H1 (cell line): Measurements from ENCODE around the gene RIMBP2. TPM values are rescaled to one million over a fixed set of nuclear protein-coding genes. Genes with fewer than 3 reads are reported as not detected.

Experiments used
- CTCF ChIA-PET: fragments of 300-600 bp; sonication (Branson Sonifier 250); formaldehyde crosslinking; loops from one replicate; lab custom pipeline; 2021; ENCODE audit not compliant: partially characterized antibody; lab: Charles Lee
- POLR2A ChIA-PET: fragments of 300-600 bp; sonication (Branson Sonifier 250); formaldehyde crosslinking; loops from one replicate; lab custom pipeline; 2021; ENCODE audit warnings: inconsistent platforms; ENCODE audit not compliant: partially characterized antibody; lab: Charles Lee
- DNase-seq, 2 experiments: peaks; one replicate each; pipeline versions ENCODE4 v3.0.0 to v3.0.0-alpha.2; 2010 to 2022; ENCODE audit warnings: low spot score in 2 of 2, low read depth in 1 of 2, mixed read lengths in 1 of 2
- FAIRE-seq: peaks from 2 replicates; lab custom pipeline; 2011; peaks lifted over from hg19 to GRCh38; lab: Jason Lieb, UNC
- H2AFZ ChIP-seq: 2 replicates; pipeline ENCODE4 v1.8.1; 2012; ENCODE audit warnings: low read length, inconsistent platforms
- H2AK5ac ChIP-seq: 2 replicates; pipeline ENCODE4 v1.6.1; 2013; ENCODE audit warnings: low read depth, low read length
- H2BK120ac ChIP-seq: replicated peaks from 2 replicates; pipeline ENCODE3; 2013; ENCODE audit warnings: low read depth, low read length, inconsistent platforms
- H2BK12ac ChIP-seq: 2 replicates; pipeline ENCODE4 v1.6.1; 2013; ENCODE audit warnings: low read depth, low read length
- H2BK15ac ChIP-seq: 2 replicates; pipeline ENCODE4 v1.6.1; 2013; ENCODE audit warnings: low read length
- H2BK20ac ChIP-seq: 2 replicates; pipeline ENCODE4 v1.6.1; 2013; ENCODE audit warnings: low read length
- H2BK5ac ChIP-seq: 2 replicates; pipeline ENCODE4 v1.6.1; 2013; ENCODE audit warnings: low read depth, low read length
- H3K14ac ChIP-seq: 2 replicates; pipeline ENCODE4 v1.6.1; 2013; ENCODE audit warnings: inconsistent platforms; ENCODE audit not compliant: insufficient read length
- H3K18ac ChIP-seq: 2 replicates; pipeline ENCODE4 v1.6.1; 2013; ENCODE audit warnings: low read length; ENCODE audit errors: extremely low read depth
- H3K23ac ChIP-seq: 2 replicates; pipeline ENCODE4 v1.6.1; 2013; ENCODE audit warnings: inconsistent platforms; ENCODE audit not compliant: insufficient read length
- H3K23me2 ChIP-seq: 2 replicates; pipeline ENCODE4 v1.6.1; 2013; ENCODE audit warnings: low read depth, low read length
- H3K27ac ChIP-seq: 2 replicates; pipeline ENCODE4 v1.6.1; 2011; ENCODE audit warnings: low read depth, low read length, inconsistent platforms
- H3K27me3 ChIP-seq, 4 experiments: replicated peaks in 1 of 4; 1 replicate in 1 of 4; 2 replicates in 3 of 4; pipeline versions ENCODE4 v1.6.1 to v1.8.1; 2011 to 2013; ENCODE audit warnings: low read length in 3 of 4, mild to moderate bottlenecking in 3 of 4, inconsistent platforms in 2 of 4, mixed read lengths in 2 of 4, moderate library complexity in 1 of 4; ENCODE audit not compliant: control insufficient read depth in 3 of 4, insufficient read depth in 3 of 4; ENCODE audit errors: extremely low read depth in 1 of 4
- H3K36me3 ChIP-seq, 4 experiments: 2 replicates each; pipeline versions ENCODE4 v1.6.1 to v1.8.1; 2011 to 2013; ENCODE audit warnings: mild to moderate bottlenecking in 4 of 4, low read length in 3 of 4, moderate library complexity in 2 of 4, control low read depth in 1 of 4, inconsistent platforms in 1 of 4; ENCODE audit not compliant: insufficient read depth in 4 of 4, control insufficient read depth in 2 of 4
- H3K4ac ChIP-seq: replicated peaks from 2 replicates; pipeline ENCODE3; 2013; ENCODE audit warnings: low read length, low read depth, mixed read lengths, inconsistent platforms; ENCODE audit not compliant: insufficient read length
- H3K4me1 ChIP-seq, 4 experiments: replicated peaks in 1 of 4; 1 replicate in 1 of 4; 2 replicates in 3 of 4; pipeline versions ENCODE4 v1.6.1 to v1.8.1; 2011 to 2013; ENCODE audit warnings: low read length in 3 of 4, inconsistent platforms in 2 of 4, mixed read lengths in 1 of 4; ENCODE audit not compliant: insufficient read depth in 4 of 4, control insufficient read depth in 3 of 4
- H3K4me2 ChIP-seq, 2 experiments: 2 replicates each; pipeline versions ENCODE4 v1.6.1 to v1.8.1; 2011 to 2013; ENCODE audit warnings: low read depth in 2 of 2, low read length in 2 of 2, control low read depth in 1 of 2, inconsistent platforms in 1 of 2, mild to moderate bottlenecking in 1 of 2; ENCODE audit not compliant: insufficient read depth in 1 of 2
- H3K4me3 ChIP-seq, 4 experiments: fragments of 200-600, 300-600 bp in 1 of 4; sonication (generic), shearing (Covaris generic), sonication (Bioruptor Twin) in 1 of 4; 2 replicates each; pipeline versions ENCODE4 v1.5.1 to v1.8.1; 2011 to 2016; ENCODE audit warnings: low read length in 4 of 4, low read depth in 3 of 4, control low read depth in 2 of 4, inconsistent platforms in 2 of 4, mild to moderate bottlenecking in 2 of 4, mixed read lengths in 1 of 4, moderate library complexity in 1 of 4; ENCODE audit not compliant: insufficient read depth in 2 of 4; ENCODE audit errors: extremely low read depth in 1 of 4
- H3K56ac ChIP-seq: replicated peaks from 2 replicates; pipeline ENCODE3; 2013; ENCODE audit warnings: low read depth, mild to moderate bottlenecking, mixed read lengths, low read length, inconsistent platforms; ENCODE audit not compliant: insufficient read length
- H3K79me1 ChIP-seq: 2 replicates; pipeline ENCODE4 v1.6.1; 2013; ENCODE audit warnings: low read depth, low read length, control low read depth
- H3K79me2 ChIP-seq, 2 experiments: 2 replicates each; pipeline versions ENCODE4 v1.6.1 to v1.8.1; 2012 to 2013; ENCODE audit warnings: low read length in 2 of 2, mild to moderate bottlenecking in 2 of 2, inconsistent platforms in 1 of 2; ENCODE audit not compliant: insufficient read depth in 2 of 2, control insufficient read depth in 1 of 2
- H3K9ac ChIP-seq, 4 experiments: replicated peaks in 1 of 4; 1 replicate in 1 of 4; 2 replicates in 3 of 4; pipeline versions ENCODE4 v1.6.1 to v1.8.1; 2011 to 2013; ENCODE audit warnings: low read depth in 3 of 4, low read length in 3 of 4, control low read depth in 2 of 4, mild to moderate bottlenecking in 2 of 4, moderate library complexity in 2 of 4, inconsistent platforms in 1 of 4; ENCODE audit errors: extremely low read depth in 1 of 4
- H3K9me3 ChIP-seq, 2 experiments: 2 replicates each; pipeline versions ENCODE4 v1.6.1 to v1.8.1; 2012 to 2013; ENCODE audit warnings: mild to moderate bottlenecking in 2 of 2, moderate library complexity in 2 of 2, control low read depth in 1 of 2, inconsistent platforms in 1 of 2, low read depth in 1 of 2, low read length in 1 of 2, mixed read lengths in 1 of 2; ENCODE audit not compliant: insufficient read depth in 2 of 2
- H4K20me1 ChIP-seq, 2 experiments: replicated peaks in 1 of 2; 2 replicates each; pipeline versions ENCODE3 to v1.8.1; 2011 to 2013; ENCODE audit warnings: inconsistent platforms in 2 of 2, low read length in 2 of 2, mild to moderate bottlenecking in 1 of 2; ENCODE audit not compliant: insufficient read depth in 2 of 2, control insufficient read depth in 1 of 2
- H4K5ac ChIP-seq: 2 replicates; pipeline ENCODE4 v1.6.1; 2013; ENCODE audit warnings: low read length, low read depth, mixed read lengths, inconsistent platforms; ENCODE audit not compliant: insufficient read length
- H4K8ac ChIP-seq: 2 replicates; pipeline ENCODE4 v1.8.0; 2013; ENCODE audit warnings: mild to moderate bottlenecking, moderate library complexity, low read length, inconsistent platforms; ENCODE audit not compliant: insufficient read depth; ENCODE audit errors: extremely low read depth
- H4K91ac ChIP-seq: replicated peaks from 2 replicates; pipeline ENCODE3; 2013; ENCODE audit warnings: low read length, mixed read lengths, inconsistent platforms; ENCODE audit not compliant: insufficient read length
- FOSL1 ChIP-seq: IDR thresholded peaks from 2 replicates; pipeline ENCODE4 v1.6.1; 2011; ENCODE audit warnings: mild to moderate bottlenecking, low read depth, low read length, moderate library complexity; ENCODE audit not compliant: insufficient read depth
- WGBS, 2 experiments: shearing (Covaris generic) in 1 of 2; methylation state at CpG; one replicate each; pipeline versions ENCODE4 v1.1.6 to v1.1.7; 2013 to 2015; ENCODE audit warnings: low lambda C conversion rate in 2 of 2, mixed read lengths in 2 of 2, inconsistent platforms in 1 of 2, low coverage in 1 of 2, missing lambda C conversion rate in 1 of 2; ENCODE audit not compliant: insufficient replicate concordance in 2 of 2, insufficient coverage in 1 of 2, insufficient read length in 1 of 2; ENCODE audit errors: extremely low coverage in 1 of 2, missing lambda C conversion rate in 1 of 2; 5-methylcytosine and 5-hydroxymethylcytosine counted together
- polyA plus RNA-seq, 7 experiments: library from polyadenylated mRNA; depleted of rRNA in 3 of 7; stranded (reverse) in 5 of 7; unstranded in 2 of 7; fragments of >200 nt in 5 of 7; fragments of 200-250 nt in 2 of 7; gene quantifications; 1 replicate in 5 of 7; 2 replicates in 1 of 7; 4 replicates in 1 of 7; pipeline versions ENCODE4 v1.2.1 to v1.2.3, GENCODE V29; 2011 to 2013; ENCODE audit warnings: missing spikeins in 2 of 7, mixed read lengths in 2 of 7
- total RNA-seq: library from RNA; stranded (reverse); fragmentation: NEBNext Ultra II Directional; extraction: Animal tissue kit (Norgen Biotek cat#: 25700); gene quantifications from 2 replicates; pipeline ENCODE4 v1.2.1, GENCODE V29; 2021

RIMBP2 gene
- total and polyA plus RNA-seq, 2 of the 8 experiments (the other 6 are each of a cell fraction or from before 2014, with no cell fraction given): 0.18 to 0.65 TPM

- H3K27me3 ChIP-seq: peaks cover 27 to 37% (median 34%) of the 10 kb centered on the region in 4 experiments
- H3K23ac ChIP-seq: no peak overlapping the region
- no peak overlapping the region for H4K5ac ChIP-seq
- peaks cover 11% of the 10 kb centered on the region; the same call in 1 of the 2 replicates for H3K23me2 ChIP-seq
- peak in 1 of 2 experiments; percentile 34 for DNase-seq
- no peak overlapping the region for H3K56ac ChIP-seq
- H2AK5ac ChIP-seq: no peak overlapping the region
- no peak overlapping the region for H2AFZ ChIP-seq
- H2BK120ac ChIP-seq: no peak overlapping the region
- no peak overlapping the region for H2BK15ac ChIP-seq
- no peaks in the 10 kb centered on the region for H3K79me1 ChIP-seq
- H3K9ac ChIP-seq: no peak overlapping the region
- no peak overlapping the region for H2BK12ac ChIP-seq
- H4K91ac ChIP-seq: no peak overlapping the region
- H3K18ac ChIP-seq: no peak overlapping the region
- H4K8ac ChIP-seq: no peak overlapping the region
- no peak overlapping the region for H2BK20ac ChIP-seq
- H3K79me2 ChIP-seq: no peaks in the 10 kb centered on the region
- H3K4me2 ChIP-seq: no peak overlapping the region
- no peaks in the 10 kb centered on the region for H3K36me3 ChIP-seq
- CTCF ChIA-PET: interaction anchor here (1.3 to 2.5 kb wide), 2 partner anchors 10 to 37 kb away, joined by 3 to 10 read pairs; no protein-coding TSS in a partner anchor
- H2BK5ac ChIP-seq: no peak overlapping the region
- no peak overlapping the region for H3K27ac ChIP-seq
- POLR2A ChIA-PET: no interaction called here
- H3K14ac ChIP-seq: no peak overlapping the region
- TF ChIP-seq FOSL1: no peak
- TF ChIP-seq, all 59 proteins: peak for 0
- FAIRE-seq: no peak
- no peaks in the 10 kb centered on the region for H3K9me3 ChIP-seq
- no peak overlapping the region for H3K4me3 ChIP-seq
- H4K20me1 ChIP-seq: peaks cover 4% of the 10 kb centered on the region in 2 experiments
- 93% methylated on average over 7 of the region's 7 CpGs; no CpG with 5 or more reads in 1 of the 2 experiments for WGBS, 2 experiments
- no peak overlapping the region for H3K4ac ChIP-seq
- H3K4me1 ChIP-seq: peaks cover 0 to 22% (median 11%) of the 10 kb centered on the region in 4 experiments; a peak in 5 of 7 replicates
These were observed 5.4 kb downstream of the RIMBP2 start for GRCh38 chr12:130710733-130711080.
